Astrocyte (in vitro differentiated cells and primary cell): Measurements from ENCODE around the gene NEMP1.

Source experiments
- CTCF ChIP-seq: IDR thresholded peaks from 2 replicates; pipeline ENCODE4 v1.5.1; 2011; ENCODE audit warnings: low read depth, mild to moderate bottlenecking, inconsistent platforms, low read length, moderate library complexity; ENCODE audit not compliant: insufficient read depth
- EZH2 ChIP-seq: IDR thresholded peaks from 2 replicates; pipeline ENCODE4 v1.6.1; 2012; ENCODE audit warnings: mild to moderate bottlenecking, low read length, inconsistent platforms; ENCODE audit not compliant: insufficient read depth

GRCh38 chr12:57123813-57124212 is 45.2 kb upstream of the NEMP1 start:
- TF ChIP-seq CTCF, result no peak
- no peak for TF ChIP-seq EZH2
